Bronchial epithelial cell (primary cell): ENCODE measurements around the gene NAAA. TPM values are rescaled to one million over a fixed set of nuclear protein-coding genes. Genes with fewer than 3 reads are reported as not detected.
"Not testable (repeated sequence)": the region's sequence is repeated elsewhere in the genome, so short reads cannot be mapped to it uniquely, and the experiment has no call there.

Experiments
- DNase-seq: peaks from one replicate; pipeline ENCODE4 v3.0.0-alpha.2; 2010; ENCODE audit warnings: low read depth
- FAIRE-seq: peaks from 2 replicates; lab custom pipeline; 2011; peaks lifted over from hg19 to GRCh38; lab: Jason Lieb, UNC
- H3K27me3 ChIP-seq: 2 replicates; pipeline ENCODE4 v1.5.1; 2011; ENCODE audit warnings: low read length; ENCODE audit not compliant: control insufficient read depth, insufficient read depth
- H3K36me3 ChIP-seq: 2 replicates; pipeline ENCODE4 v1.5.1; 2011; ENCODE audit warnings: low read length; ENCODE audit not compliant: control insufficient read depth, insufficient read depth
- H3K4me3 ChIP-seq: 2 replicates; pipeline ENCODE4 v1.5.1; 2011; ENCODE audit warnings: mild to moderate bottlenecking, low read depth, low read length, control low read depth
- CTCF ChIP-seq: IDR thresholded peaks from 2 replicates; pipeline ENCODE4 v1.5.1; 2011; ENCODE audit warnings: mild to moderate bottlenecking, moderate library complexity, low read length, control low read depth, inconsistent platforms; ENCODE audit not compliant: insufficient read depth, severe bottlenecking
- total RNA-seq: library from RNA; depleted of rRNA; stranded (reverse); fragments of >200 nt; gene quantifications from 2 replicates; pipeline ENCODE4 v1.2.1, GENCODE V29; 2014

The NAAA gene
- total RNA-seq, 1 donor from 2014 or later, result 26.9 TPM

- no peak for TF ChIP-seq CTCF
- no peaks in the 10 kb centered on the region for H3K27me3 ChIP-seq
- DNase-seq (no peak), FAIRE-seq (no peak)
- H3K36me3 ChIP-seq, result no peaks in the 10 kb centered on the region
- no peak overlapping the region for H3K4me3 ChIP-seq
These were observed 27.8 kb downstream of the NAAA start for GRCh38 chr4:75912968-75913367.

- H3K27me3 ChIP-seq, H3K36me3 ChIP-seq, FAIRE-seq, DNase-seq, H3K4me3 ChIP-seq: not testable (repeated sequence)
These were observed 30.0 kb downstream of the NAAA start for GRCh38 chr4:75910831-75911230.

- no peak for FAIRE-seq
- Histone ChIP-seq H3K4me3 (no peak overlapping the region), H3K27me3 (no peaks in the 10 kb centered on the region), H3K36me3 (no peaks in the 10 kb centered on the region)
- no peak for DNase-seq
- no peak for TF ChIP-seq CTCF
These were observed 31.4 kb downstream of the NAAA start for GRCh38 chr4:75909405-75909804.

- DNase-seq (no peak), FAIRE-seq (no peak)
- Histone ChIP-seq H3K4me3 (no peak overlapping the region), H3K27me3 (no peaks in the 10 kb centered on the region), H3K36me3 (no peaks in the 10 kb centered on the region)
- no peak for TF ChIP-seq CTCF
These were observed 32.3 kb downstream of the NAAA start for GRCh38 chr4:75908555-75908954.

GRCh38 chr4:75907966-75908365, 32.8 kb downstream of the NAAA start:
- Histone ChIP-seq H3K36me3 (no peaks in the 10 kb centered on the region), H3K4me3 (no peak overlapping the region), H3K27me3 (no peaks in the 10 kb centered on the region)
- FAIRE-seq (no peak), DNase-seq (no peak)
- TF ChIP-seq CTCF, result no peak

- DNase-seq (no peak), FAIRE-seq (no peak)
- no peak for TF ChIP-seq CTCF
- Histone ChIP-seq H3K27me3 (no peaks in the 10 kb centered on the region), H3K36me3 (no peaks in the 10 kb centered on the region), H3K4me3 (no peak overlapping the region)
These were observed 36.7 kb downstream of the NAAA start for GRCh38 chr4:75904076-75904475.
